IMR-90 (cell line): ENCODE data around the gene TJP3. TPM values are rescaled to one million over a fixed set of nuclear protein-coding genes. Genes with fewer than 3 reads are reported as not detected.

Experiments
- ATAC-seq: fragments of 200-7000 bp; cut with Tn5 transposase; 2 replicates; pipeline ENCODE4 v1.9.1; 2020; ENCODE audit warnings: low read depth, mild to moderate bottlenecking, moderate library complexity
- BruUV-seq: library from RNA; stranded (reverse); fragments of 400-500 nt; replicated peaks from 2 replicates; lab custom pipeline; 2021; lab: Mats Ljungman, UMichigan
- CTCF ChIA-PET: fragments of 300-600 bp; formaldehyde crosslinking; extraction: SDS; loops from one replicate; lab custom pipeline; 2021; ENCODE audit warnings: antibody characterized with exemption; lab: Yijun Ruan, JAX
- POLR2A ChIA-PET: fragments of 300-600 bp; sonication (Branson Sonifier 250); formaldehyde crosslinking; loops from one replicate; lab custom pipeline; 2022; ENCODE audit warnings: antibody characterized with exemption; ENCODE audit not compliant: unreplicated experiment; lab: Charles Lee
- DNase-seq: peaks from one replicate; pipeline ENCODE4 v3.0.0; 2013
- H2AFZ ChIP-seq: replicated peaks from 2 replicates; pipeline ENCODE3; 2013; ENCODE audit warnings: low read length, mild to moderate bottlenecking; ENCODE audit not compliant: poor library complexity
- H2AK5ac ChIP-seq: 2 replicates; pipeline ENCODE4 v1.6.1; 2013; ENCODE audit warnings: low read depth, low read length, inconsistent platforms
- H2AK9ac ChIP-seq: replicated peaks from 2 replicates; pipeline ENCODE3; 2013; ENCODE audit warnings: mild to moderate bottlenecking, low read depth, low read length, moderate library complexity; ENCODE audit not compliant: poor library complexity
- H2BK120ac ChIP-seq: 2 replicates; pipeline ENCODE4 v1.6.1; 2013; ENCODE audit warnings: low read depth, low read length, inconsistent platforms
- H2BK15ac ChIP-seq: 3 replicates; pipeline ENCODE4 v1.6.1; 2013; ENCODE audit warnings: low read depth, low read length, inconsistent platforms
- H2BK20ac ChIP-seq: 2 replicates; pipeline ENCODE4 v1.6.1; 2013; ENCODE audit warnings: low read depth, mild to moderate bottlenecking, inconsistent platforms, low read length, moderate library complexity
- H2BK5ac ChIP-seq: 2 replicates; pipeline ENCODE4 v1.6.1; 2013; ENCODE audit warnings: mild to moderate bottlenecking, low read depth, low read length, inconsistent platforms; ENCODE audit not compliant: poor library complexity, severe bottlenecking
- H3K14ac ChIP-seq: replicated peaks from 2 replicates; pipeline ENCODE4 v1.6.1; 2013; ENCODE audit warnings: low read depth, low read length, inconsistent platforms
- H3K18ac ChIP-seq: 2 replicates; pipeline ENCODE4 v1.6.1; 2013; ENCODE audit warnings: low read depth, low read length, control low read depth
- H3K23ac ChIP-seq: 2 replicates; pipeline ENCODE4 v1.6.1; 2013; ENCODE audit warnings: low read depth, low read length, inconsistent platforms
- H3K27ac ChIP-seq: 2 replicates; pipeline ENCODE4 v1.5.1; 2013; ENCODE audit warnings: mild to moderate bottlenecking, control low read depth, low read length; ENCODE audit not compliant: insufficient read depth
- H3K27me3 ChIP-seq: 2 replicates; pipeline ENCODE4 v1.6.1; 2013; ENCODE audit warnings: low read length; ENCODE audit not compliant: control insufficient read depth, insufficient read depth
- H3K36me3 ChIP-seq: 2 replicates; pipeline ENCODE4 v1.6.1; 2013; ENCODE audit warnings: low read length, mixed read lengths; ENCODE audit not compliant: control insufficient read depth, insufficient read depth
- H3K4ac ChIP-seq: 2 replicates; pipeline ENCODE4 v1.6.1; 2013; ENCODE audit warnings: low read depth, low read length, inconsistent platforms
- H3K4me1 ChIP-seq: 2 replicates; pipeline ENCODE4 v1.6.1; 2013; ENCODE audit warnings: low read length, mixed read lengths; ENCODE audit not compliant: control insufficient read depth, insufficient read depth
- H3K4me2 ChIP-seq: 2 replicates; pipeline ENCODE4 v1.6.1; 2013; ENCODE audit warnings: low read depth, mild to moderate bottlenecking, control low read depth, low read length, moderate library complexity
- H3K4me3 ChIP-seq: 2 replicates; pipeline ENCODE4 v1.5.1; 2013; ENCODE audit warnings: low read depth, mild to moderate bottlenecking, control low read depth, low read length, moderate library complexity; ENCODE audit not compliant: insufficient read depth
- H3K56ac ChIP-seq: 2 replicates; pipeline ENCODE4 v1.6.1; 2013; ENCODE audit warnings: low read length, inconsistent platforms; ENCODE audit not compliant: insufficient read depth; ENCODE audit errors: extremely low read depth
- H3K79me1 ChIP-seq, 2 experiments: 2 replicates each; pipeline ENCODE4 v1.6.1; 2013; ENCODE audit warnings: low read length in 2 of 2, inconsistent platforms in 1 of 2, low read depth in 1 of 2
- H3K9ac ChIP-seq: 2 replicates; pipeline ENCODE4 v1.6.1; 2013; ENCODE audit warnings: low read depth, low read length, control low read depth
- H3K9me1 ChIP-seq: 2 replicates; pipeline ENCODE4 v1.6.1; 2013; ENCODE audit warnings: low read length, inconsistent platforms; ENCODE audit not compliant: insufficient read depth
- H3K9me3 ChIP-seq: 2 replicates; pipeline ENCODE4 v1.6.1; 2013; ENCODE audit warnings: low read length; ENCODE audit not compliant: control insufficient read depth, insufficient read depth
- H4K20me1 ChIP-seq: 2 replicates; pipeline ENCODE4 v1.6.1; 2013; ENCODE audit warnings: low read length, inconsistent platforms; ENCODE audit not compliant: insufficient read depth
- H4K5ac ChIP-seq: 2 replicates; pipeline ENCODE4 v1.6.1; 2013; ENCODE audit warnings: mild to moderate bottlenecking, low read depth, low read length, control low read depth
- H4K8ac ChIP-seq, 2 experiments: 2 replicates each; pipeline ENCODE4 v1.6.1; 2013; ENCODE audit warnings: low read depth in 2 of 2, low read length in 2 of 2, control low read depth in 1 of 2, inconsistent platforms in 1 of 2
- H4K91ac ChIP-seq: 2 replicates; pipeline ENCODE4 v1.6.1; 2013; ENCODE audit warnings: low read depth, low read length, inconsistent platforms; ENCODE audit not compliant: insufficient read depth
- CTCF ChIP-seq: conservative IDR thresholded peaks from 2 replicates; pipeline ENCODE4 v1.5.1; 2012; ENCODE audit warnings: mild to moderate bottlenecking, low read depth, low read length, improper control_type of control experiment
- ELK1 ChIP-seq: fragments of 150-350 bp; IDR thresholded peaks from 2 replicates; pipeline ENCODE4 v1.6.1; 2016; ENCODE audit warnings: low read depth, mild to moderate bottlenecking, low read length, moderate library complexity, borderline replicate concordance
- FOS ChIP-seq: fragments of 150-350 bp; IDR thresholded peaks from 2 replicates; pipeline ENCODE4 v1.6.1; 2016; ENCODE audit warnings: low read depth, low read length
- MAFK ChIP-seq: IDR thresholded peaks from 2 replicates; pipeline ENCODE4 v1.6.1; 2012; ENCODE audit warnings: low read depth, low read length, improper control_type of control experiment
- RAD21 ChIP-seq: IDR thresholded peaks from 2 replicates; pipeline ENCODE4 v1.6.1; 2012; ENCODE audit warnings: low read length, improper control_type of control experiment
- RFX5 ChIP-seq: IDR thresholded peaks from 2 replicates; pipeline ENCODE4 v1.8.0; 2012; ENCODE audit warnings: low read depth, mild to moderate bottlenecking, low read length, moderate library complexity
- SMC3 ChIP-seq: fragments of 150-350 bp; IDR thresholded peaks from 2 replicates; pipeline ENCODE4 v1.6.1; 2016; ENCODE audit warnings: low read depth, mild to moderate bottlenecking, antibody characterized with exemption, low read length, moderate library complexity
- WGBS, 2 experiments: methylation state at CpG; one replicate each; pipeline versions ENCODE4 v1.1.5 to v1.1.7; 2013; ENCODE audit warnings: missing lambda C conversion rate in 2 of 2; ENCODE audit not compliant: insufficient read length in 1 of 2; ENCODE audit errors: extremely low coverage in 2 of 2; 5-methylcytosine and 5-hydroxymethylcytosine counted together
- dilution Hi-C: fragments of 300-500 bp; cut with HindIII; formaldehyde crosslinking; loops from one replicate; pipeline ENCODE4 v1.14.3; 2018; ENCODE audit warnings: low sequenced_read_pairs; ENCODE audit not compliant: unreplicated experiment
- in situ Hi-C: fragments of 300-500 bp; cut with MboI; formaldehyde crosslinking; loops from 3 replicates; pipeline ENCODE4 v1.14.3; 2019; ENCODE audit warnings: low sequenced_read_pairs, inconsistent platforms, mixed read lengths
- intact Hi-C: fragments of 100-400 bp; cut with micrococcal nuclease; formaldehyde crosslinking; loops from 2 replicates; pipeline ENCODE4 v1.10.0; 2022
- polyA plus RNA-seq, 3 experiments: library from polyadenylated mRNA; depleted of rRNA; stranded (reverse); fragments of >200 nt; gene quantifications; 2 replicates each; pipeline ENCODE4 v1.2.3, GENCODE V29; 2012; ENCODE audit warnings: low replicate concordance in 1 of 3
- total RNA-seq: library from RNA; depleted of rRNA; stranded (reverse); fragments of >200 nt; gene quantifications from 2 replicates; pipeline ENCODE4 v1.2.3, GENCODE V29; 2012

Gene TJP3
- total and polyA plus RNA-seq, 2 of the 4 experiments (the other 2 are of a cell fraction): not detected

- no peaks in the 10 kb centered on the region for H3K27me3 ChIP-seq
- no TSS peak for BruUV-seq
- no peak overlapping the region for H2BK5ac ChIP-seq
- H4K5ac ChIP-seq: no peak overlapping the region
- ChIA-PET CTCF (no interaction called here), POLR2A (no interaction called here)
- TF ChIP-seq SMC3 (no peak), FOS (no peak), RFX5 (no peak), MAFK (no peak), RAD21 (no peak), ELK1 (no peak), CTCF (no peak)
- H3K14ac ChIP-seq: no peak overlapping the region
- no peak overlapping the region for H3K9ac ChIP-seq
- no peak overlapping the region for H3K4me2 ChIP-seq
- WGBS, 2 experiments: 89% methylated on average over 19 of the region's 34 CpGs; no CpG with 5 or more reads in 1 of the 2 experiments
- DNase-seq (no peak), ATAC-seq (no peak)
- H3K4me3 ChIP-seq: no peak overlapping the region
- H3K79me1 ChIP-seq: peaks cover 14 to 72% of the 10 kb centered on the region in 2 experiments
- H3K36me3 ChIP-seq: peaks cover 11% of the 10 kb centered on the region
- peaks cover 4% of the 10 kb centered on the region; the same call in 1 of the 2 replicates for H3K4me1 ChIP-seq
- dilution Hi-C loops (no loop called here), intact Hi-C loops (no loop called here), in situ Hi-C loops (no loop called here)
- H2AK9ac ChIP-seq: peak overlapping the region; percentile 28
- no peaks in the 10 kb centered on the region for H3K9me3 ChIP-seq
- H3K56ac ChIP-seq: no peak overlapping the region
- peaks cover 9% of the 10 kb centered on the region; the same call in 1 of the 2 replicates for H3K9me1 ChIP-seq
- no peak overlapping the region for H3K4ac ChIP-seq
- no peak overlapping the region for H2BK15ac ChIP-seq
- H4K8ac ChIP-seq: no peak overlapping the region
- H2BK120ac ChIP-seq: no peak overlapping the region
- peaks cover 93% of the 10 kb centered on the region for H4K20me1 ChIP-seq
- no peak overlapping the region for H2BK20ac ChIP-seq
- H2AFZ ChIP-seq: no peak overlapping the region
- H3K18ac ChIP-seq: no peak overlapping the region
- no peak overlapping the region for H4K91ac ChIP-seq
- H2AK5ac ChIP-seq: no peak overlapping the region
- no peak overlapping the region for H3K23ac ChIP-seq
- no peak overlapping the region for H3K27ac ChIP-seq
Observed at GRCh38 chr19:3693025-3693925, 14.9 kb upstream of the TJP3 start.
